NCI-H1092 treated with DMSO at 0.1 percent for 48 hours (cell line): Measurements from ENCODE around the gene CPLX4.

Source experiments
- DNase-seq: peaks from one replicate; lab custom pipeline; 2025; lab: John Stamatoyannopoulos, UW

The CPLX4 gene, protein sequence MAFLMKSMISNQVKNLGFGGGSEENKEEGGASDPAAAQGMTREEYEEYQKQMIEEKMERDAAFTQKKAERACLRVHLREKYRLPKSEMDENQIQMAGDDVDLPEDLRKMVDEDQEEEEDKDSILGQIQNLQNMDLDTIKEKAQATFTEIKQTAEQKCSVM

DNA sequence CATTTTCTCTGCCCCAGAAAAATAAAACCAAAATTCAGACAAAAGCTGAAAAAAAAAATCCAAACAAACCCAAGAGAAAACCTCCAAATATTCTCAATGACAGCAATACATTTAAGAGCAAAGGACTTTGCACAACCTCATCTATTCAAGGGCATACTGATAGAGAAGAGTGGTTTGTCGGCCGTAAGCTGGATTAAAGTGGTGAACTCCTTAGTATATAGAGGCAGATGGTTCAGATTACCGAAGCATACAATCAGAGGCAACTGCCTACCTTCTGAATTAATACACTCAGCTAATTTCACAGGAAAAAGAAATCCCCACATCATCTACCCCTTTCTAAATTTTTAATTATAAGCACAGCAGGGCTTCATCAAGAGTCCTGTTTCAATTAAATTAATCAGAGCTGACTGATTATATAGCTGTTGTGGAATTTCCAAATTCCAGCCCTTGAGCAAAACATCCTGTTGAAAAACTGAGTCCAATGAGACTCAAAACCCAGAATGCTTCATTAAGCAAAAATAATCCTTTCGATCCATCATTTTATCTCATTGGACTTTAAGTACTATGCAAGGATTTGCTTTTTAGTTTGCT lies at the start of gene CPLX4:
TSS of gene CPLX4 (minus strand) at position 190 of the 591 bp plus-strand sequence. CDS start at position 3, 187 bp downstream.
- no peak for DNase-seq

DNA sequence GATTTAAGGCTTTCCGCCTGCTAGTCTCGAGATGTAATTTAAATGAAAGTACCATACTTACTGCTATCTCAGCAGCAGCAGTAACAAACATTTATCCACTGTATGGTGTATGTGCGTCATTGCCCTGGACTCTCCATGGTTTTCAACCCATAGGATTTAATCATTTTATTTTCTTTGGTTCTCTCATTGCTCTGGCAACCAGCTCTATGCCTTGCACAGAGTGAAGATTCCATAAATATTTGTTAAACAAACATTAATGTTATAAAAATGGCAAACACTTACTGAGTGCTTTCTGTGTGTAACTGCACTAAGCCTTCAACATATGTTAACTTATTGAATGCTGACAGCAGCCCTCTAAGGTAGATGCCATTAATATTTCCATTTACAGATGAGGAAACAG lies 41.9 kb upstream of the CPLX4 start:
- DNase-seq: no peak

DNA sequence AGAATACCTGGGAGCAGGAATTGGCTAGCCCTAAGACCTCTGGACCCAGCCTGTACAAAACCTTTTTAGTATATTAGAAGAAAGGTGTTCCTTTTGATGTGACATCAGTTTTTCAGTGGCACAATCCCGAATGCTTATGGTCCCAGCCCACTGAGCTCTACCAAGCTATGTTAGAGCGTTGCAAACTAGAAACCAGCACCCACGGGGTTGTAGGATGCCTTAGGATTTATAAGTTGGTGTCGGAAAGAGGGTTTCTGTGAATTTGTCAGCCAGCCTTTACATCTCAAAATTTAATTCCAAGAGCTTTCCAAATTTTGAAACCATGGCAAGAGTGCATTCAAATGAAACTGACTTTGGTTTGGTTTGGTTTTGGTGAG lies 41.1 kb upstream of the CPLX4 start:
- no peak for DNase-seq

- peak; percentile 96 for DNase-seq
Observed at GRCh38 chr18:59358712-59359575, 40.5 kb upstream of the CPLX4 start, which contains the start of gene LMAN1. Gene LMAN1 (minus strand): TSS chr18:59359265. CDS start chr18:59359244, 21 bp downstream.

- DNase-seq: no peak
Observed at GRCh38 chr18:59358414-59358711, 39.9 kb upstream of the CPLX4 start.

- no peak for DNase-seq
Observed at GRCh38 chr18:59357928-59358327, 39.5 kb upstream of the CPLX4 start.

- no peak for DNase-seq
Observed at GRCh38 chr18:59354731-59355130, 36.3 kb upstream of the CPLX4 start.

DNA sequence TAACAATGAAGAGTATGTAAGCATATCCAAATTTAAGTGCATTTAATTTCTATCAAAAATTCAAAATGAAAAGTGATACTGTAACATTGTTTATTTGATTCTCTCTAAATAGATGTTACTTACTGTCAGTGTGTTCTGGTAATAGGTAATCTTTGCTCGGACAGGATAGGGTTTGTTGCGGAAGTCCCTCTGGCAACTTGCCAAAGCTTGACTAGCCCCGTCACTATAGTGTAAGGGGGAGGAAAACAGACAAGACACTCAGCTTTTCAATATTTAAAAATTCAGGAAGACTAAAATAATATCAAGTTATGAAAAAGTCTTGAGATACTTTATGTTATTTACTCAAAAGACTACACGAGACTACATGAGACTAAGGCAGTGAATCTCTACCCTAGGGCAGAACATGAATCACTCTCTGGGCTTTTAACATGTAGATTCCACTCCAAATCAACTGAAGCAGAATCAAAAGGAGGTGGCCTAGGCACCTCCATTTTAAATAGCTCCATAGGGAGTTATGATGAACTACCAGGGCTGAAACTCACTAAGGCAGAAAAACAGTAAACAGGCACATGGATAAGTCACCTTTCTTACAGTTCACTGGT lies 34.7 kb upstream of the CPLX4 start:
- DNase-seq: no peak

DNA sequence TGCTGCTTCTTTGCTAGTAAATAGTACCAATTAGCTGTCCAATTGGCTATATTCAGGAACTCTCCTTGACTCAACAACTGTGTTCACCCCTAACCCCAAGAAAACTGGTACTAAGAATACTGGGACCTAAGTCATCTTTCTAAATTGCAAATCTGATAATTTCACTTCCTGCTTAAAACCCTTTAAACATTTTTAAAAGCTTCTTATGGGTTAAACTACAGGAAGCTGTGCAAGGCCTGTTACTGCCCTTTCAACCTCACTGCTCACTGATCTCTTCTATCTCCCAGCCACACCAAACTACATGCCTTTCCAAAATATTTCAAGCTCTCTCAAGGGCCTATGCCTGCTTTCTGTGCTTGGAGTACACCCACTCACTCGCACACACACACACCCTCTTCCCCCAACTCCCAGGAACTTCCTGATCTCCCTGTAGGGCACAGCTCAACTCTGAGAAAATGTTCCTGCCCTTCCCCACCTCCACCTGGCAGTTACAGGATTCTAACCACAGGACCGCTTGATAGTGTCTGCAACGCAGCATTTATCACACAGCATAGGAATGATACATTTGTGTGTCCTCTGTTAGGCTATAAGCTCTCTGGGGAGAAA lies 33.9 kb upstream of the CPLX4 start:
- no peak for DNase-seq

- no peak for DNase-seq
Observed at GRCh38 chr18:59345556-59345955, 27.1 kb upstream of the CPLX4 start.

GRCh38 chr18:59344996-59345395 lies 26.5 kb upstream of the CPLX4 start:
- DNase-seq: no peak

DNA sequence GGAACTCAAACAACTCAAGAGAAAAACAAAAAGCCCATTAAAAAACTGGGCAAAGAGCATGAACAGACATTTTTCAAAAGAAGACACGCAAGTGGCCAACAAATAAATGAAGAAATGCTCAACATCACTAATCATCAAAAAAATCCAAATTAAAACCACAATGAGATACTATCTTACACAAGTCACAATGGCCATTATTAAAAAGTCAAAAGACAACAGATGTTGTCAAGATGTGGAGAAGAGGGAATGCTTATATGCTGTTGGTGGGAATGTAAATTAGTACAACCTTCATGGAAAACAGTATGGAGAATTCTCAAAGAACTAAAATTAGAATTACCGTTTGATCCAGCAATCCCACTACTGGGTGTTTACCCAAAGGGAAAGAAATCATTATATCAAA lies 25.5 kb upstream of the CPLX4 start:
- no peak for DNase-seq

- no peak for DNase-seq
Observed at GRCh38 chr18:59340817-59341216, 22.4 kb upstream of the CPLX4 start.

DNA sequence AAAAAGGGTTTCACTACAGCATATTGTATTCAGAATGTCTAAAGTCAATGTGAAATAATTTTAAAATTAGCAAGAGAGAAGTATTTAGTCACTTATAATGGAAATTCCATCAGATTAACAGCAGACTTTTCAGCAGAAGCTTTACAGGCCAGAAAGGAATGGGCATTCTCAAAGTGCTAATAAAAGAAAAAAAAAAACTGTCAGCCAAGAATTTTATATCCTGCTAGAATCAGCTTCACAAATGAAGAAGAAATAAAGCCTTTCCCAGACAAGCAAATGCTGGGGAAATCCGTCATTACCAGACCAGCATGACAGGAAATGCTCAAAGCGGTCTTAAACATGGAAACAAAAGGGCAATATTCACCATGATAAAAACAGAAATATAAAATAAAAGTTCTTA lies 21.9 kb upstream of the CPLX4 start:
- DNase-seq: no peak

DNA sequence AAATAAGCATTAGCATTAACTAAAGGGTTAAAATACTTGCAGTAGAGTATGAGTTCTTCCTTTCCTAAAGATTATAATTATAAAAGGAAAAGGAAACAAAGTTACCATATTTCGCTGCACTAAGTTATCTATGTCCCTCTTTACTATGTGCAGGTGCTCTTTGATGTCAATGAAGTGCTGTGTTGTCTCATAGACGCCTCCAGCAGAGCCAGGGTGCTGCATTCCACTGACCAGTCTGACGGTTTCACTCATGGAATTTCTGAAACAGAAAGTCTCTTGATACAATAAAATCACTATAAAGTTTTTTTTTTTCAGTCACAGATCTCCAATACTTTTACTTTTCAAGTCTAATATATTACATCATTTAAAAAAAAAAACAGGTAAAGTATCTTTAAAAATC lies 14.5 kb upstream of the CPLX4 start:
- DNase-seq: no peak

GRCh38 chr18:59328683-59329082 lies 10.2 kb upstream of the CPLX4 start:
- no peak for DNase-seq

DNA sequence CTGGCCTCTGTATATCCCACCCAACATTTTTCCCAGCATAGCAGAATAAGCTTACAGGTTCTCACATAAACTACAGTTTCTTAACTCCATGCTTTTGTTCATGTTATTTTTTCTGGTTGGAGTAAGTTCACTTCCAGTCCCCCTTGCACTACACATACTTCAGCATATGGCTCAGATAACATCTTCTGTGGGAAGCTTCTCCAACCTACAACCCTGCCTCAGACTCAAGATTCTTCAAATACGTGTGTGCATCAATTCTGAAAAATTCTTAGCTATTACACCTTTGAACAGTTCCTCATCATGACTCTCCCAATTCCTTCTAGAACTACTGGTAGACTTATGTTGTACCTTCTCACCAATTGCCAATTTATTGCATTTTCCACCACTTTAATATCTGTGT lies 7.5 kb upstream of the CPLX4 start:
- no peak for DNase-seq

GRCh38 chr18:59324623-59324971 lies 6.1 kb upstream of the CPLX4 start:
- no peak for DNase-seq

DNA sequence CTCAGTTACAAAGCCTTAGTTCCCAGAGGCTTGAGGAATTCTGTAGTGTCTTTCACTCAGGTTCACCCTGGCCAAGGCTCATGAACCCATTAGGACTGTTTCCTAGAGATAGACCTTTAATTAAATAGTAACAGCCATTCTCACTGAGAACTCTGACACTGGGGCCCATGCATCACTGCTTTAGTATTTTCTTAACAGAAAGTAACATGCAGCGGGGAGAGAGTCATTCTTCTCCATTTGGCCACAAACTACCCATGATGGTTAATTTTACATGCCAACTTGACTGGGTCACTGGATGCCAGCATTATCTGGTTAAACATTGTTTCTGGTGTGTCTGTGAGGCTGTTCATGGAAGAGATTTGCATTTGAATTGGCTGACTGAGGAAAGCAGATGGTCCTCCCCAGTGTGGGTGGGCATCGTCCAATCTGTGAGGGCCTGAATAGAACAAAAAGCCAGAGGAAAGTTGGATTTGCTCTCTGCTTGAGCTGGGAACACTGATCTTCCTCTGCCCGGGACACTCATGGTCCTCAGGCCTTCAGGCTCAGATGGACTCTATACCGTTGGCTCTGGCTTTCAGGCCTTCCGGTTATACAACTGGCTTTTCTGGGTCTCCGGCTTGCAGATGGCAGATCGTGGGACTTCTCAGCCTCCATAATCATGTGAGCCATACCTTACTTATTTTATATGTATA lies 5.6 kb upstream of the CPLX4 start:
- DNase-seq: no peak

DNA sequence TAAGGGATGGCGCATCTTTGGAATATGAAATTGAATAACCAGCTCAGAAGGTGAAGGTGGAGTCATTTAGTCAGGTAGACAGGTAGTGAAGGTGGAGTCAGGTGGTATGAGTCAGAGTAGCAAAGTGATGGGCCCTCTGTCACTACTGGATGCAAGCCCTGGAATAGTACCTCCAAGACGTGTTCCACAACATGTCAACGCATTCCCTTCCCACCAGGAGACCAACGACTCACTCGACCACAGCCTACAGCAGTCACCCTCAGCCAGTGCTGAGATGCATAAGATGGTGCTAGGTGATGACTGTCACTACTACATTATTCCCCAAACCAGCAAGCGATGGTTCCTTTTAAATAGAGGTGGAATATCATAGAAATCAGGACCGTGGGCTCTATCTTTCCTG lies 6.8 kb downstream of the CPLX4 start:
- DNase-seq: no peak

DNA sequence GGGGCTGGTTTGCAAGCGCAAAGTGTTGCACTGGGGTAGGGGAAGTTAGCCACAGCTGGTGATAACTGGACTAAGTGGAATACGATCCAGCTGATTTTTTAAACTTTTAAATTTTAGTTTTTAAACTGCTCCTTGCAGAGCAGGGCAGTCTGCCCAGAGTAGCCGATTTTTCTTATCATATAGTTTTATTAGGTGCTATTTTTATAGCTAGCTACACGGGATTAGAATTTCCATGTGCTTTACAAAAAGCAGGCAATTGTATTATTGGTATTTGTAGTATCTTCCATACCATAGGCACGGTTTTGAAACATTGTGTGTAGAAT lies 9.6 kb downstream of the CPLX4 start:
- DNase-seq: no peak

DNA sequence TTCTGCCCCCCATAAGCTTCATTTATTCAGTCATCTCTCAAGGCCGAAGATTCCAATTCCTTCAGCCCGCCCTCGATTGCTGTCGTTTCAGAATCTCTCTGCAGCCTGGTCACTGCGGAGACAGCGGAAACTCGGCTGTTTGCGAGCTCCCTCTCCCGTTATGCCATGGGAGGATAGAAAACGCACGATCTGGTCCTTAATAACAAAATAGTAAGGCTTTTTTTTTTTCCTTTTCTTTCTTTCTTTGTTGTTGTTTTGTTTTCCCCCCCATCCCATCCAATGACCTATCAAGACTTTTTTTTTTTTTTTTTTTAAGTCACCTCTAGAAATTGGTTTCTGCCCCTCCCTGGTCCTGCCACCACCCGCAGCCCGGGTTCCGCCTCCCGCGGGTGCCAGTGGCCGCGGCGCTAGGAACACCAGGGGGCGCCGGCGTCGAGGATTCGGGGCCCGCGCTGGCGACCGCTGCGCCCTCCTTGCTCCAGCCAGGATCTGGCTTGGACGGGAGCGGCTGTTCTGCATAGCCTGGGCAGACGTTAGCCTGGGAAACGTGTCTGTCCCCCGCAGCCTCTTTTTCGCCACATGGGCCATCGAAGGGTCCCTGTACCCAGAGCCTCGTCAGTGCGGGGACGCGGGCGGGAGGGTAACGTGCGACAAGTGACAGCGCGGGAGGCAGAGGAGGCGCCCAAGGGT lies 10.1 kb downstream of the CPLX4 start:
- DNase-seq: peak; percentile 90
